Left cardiac atrium (tissue), 4 donors: ENCODE data around the gene CSRP1. TPM values are rescaled to one million over a fixed set of nuclear protein-coding genes. Genes with fewer than 3 reads are reported as not detected.

Experiments
- ATAC-seq, 2 donors: fragments of 200-7000 bp; cut with Tn5 transposase; one replicate each; pipeline ENCODE4 v1.9.1; 2020; ENCODE audit warnings: mild to moderate bottlenecking in 2 of 2, moderate library complexity in 2 of 2
- DNase-seq: peaks from one replicate; pipeline ENCODE4 v3.0.0-alpha.2; 2020
- intact Hi-C, 2 donors: fragments of 100-400 bp; cut with DNase I; formaldehyde crosslinking; loops; one replicate each; pipeline versions ENCODE4 v1.14.1 to v1.15.1; 2022 to 2023
- total RNA-seq, 2 donors: library from RNA; stranded (reverse); fragmentation: NEBNext Ultra II Directional; extraction: Animal tissue kit (Norgen Biotek cat#: 25700); gene quantifications; one replicate each; pipeline ENCODE4 v1.2.1, GENCODE V29; 2021
- donor health status: DM: no; HTN: yes; CAD: no.
- donor health status: DM: no; HTN: yes; CAD: no; lungs with severe emphysema.
- donor health status: DM: yes; HTN: yes; CAD: no.
- donor health status: Dilated cardiomyopathy.

CSRP1 gene
- total RNA-seq, 2 donors from 2014 or later, result 95.1 to 154 TPM

- DNase-seq, result no peak
- no peak for ATAC-seq
- intact Hi-C loops, result loop anchor here (10.0 kb wide), 1 partner anchor 72 kb away; no protein-coding TSS in a partner anchor
Observed at GRCh38 chr1:201516511-201517127, 9.7 kb upstream of the CSRP1 start.

- DNase-seq (no peak), ATAC-seq (no peak)
- intact Hi-C loops, result loop anchor here (10.0 kb wide), 1 partner anchor 71 kb away; no protein-coding TSS in a partner anchor
Observed at GRCh38 chr1:201515895-201516294, 9.0 kb upstream of the CSRP1 start.

GRCh38 chr1:201515062-201515750, 8.3 kb upstream of the CSRP1 start:
- intact Hi-C loops, result loop anchor here (10.0 kb wide), 1 partner anchor 70 kb away; no protein-coding TSS in a partner anchor
- DNase-seq (no peak), ATAC-seq (no peak)

GRCh38 chr1:201514466-201514865, 7.5 kb upstream of the CSRP1 start:
- intact Hi-C loops, result loop anchor here (10.0 kb wide), 1 partner anchor 70 kb away; no protein-coding TSS in a partner anchor
- no peak for ATAC-seq
- no peak for DNase-seq

- intact Hi-C loops, result loop anchor here (1.0 to 10.0 kb wide), 3 partner anchors 31 to 69 kb away; no protein-coding TSS in a partner anchor
- no peak for ATAC-seq
- DNase-seq, result no peak
Observed at GRCh38 chr1:201513498-201514243, 6.7 kb upstream of the CSRP1 start.

GRCh38 chr1:201511941-201512539, 5.1 kb upstream of the CSRP1 start:
- ATAC-seq (peak; percentile 78 to 83), DNase-seq (peak; percentile 77)
- intact Hi-C loops, result loop anchor here (2.0 to 10.0 kb wide), 2 partner anchors 29 to 67 kb away; no protein-coding TSS in a partner anchor

GRCh38 chr1:201511396-201511940, 4.5 kb upstream of the CSRP1 start:
- no peak for DNase-seq
- intact Hi-C loops, result loop anchor here (10.0 kb wide), 1 partner anchor 67 kb away; no protein-coding TSS in a partner anchor
- no peak for ATAC-seq

GRCh38 chr1:201510734-201511133, 3.8 kb upstream of the CSRP1 start:
- DNase-seq, result no peak
- intact Hi-C loops, result loop anchor here (10.0 kb wide), 1 partner anchor 66 kb away; no protein-coding TSS in a partner anchor

GRCh38 chr1:201509601-201510374, 2.9 kb upstream of the CSRP1 start:
- intact Hi-C loops, result loop anchor here (10.0 kb wide), 1 partner anchor 65 kb away; no protein-coding TSS in a partner anchor
- no peak for DNase-seq
- no peak for ATAC-seq

More at GRCh38 chr1:201510734-201511133, 3.8 kb upstream of the CSRP1 start:
- ATAC-seq, result no peak

- no peak for ATAC-seq
- intact Hi-C loops, result no loop called here
- DNase-seq, result no peak
Observed at GRCh38 chr1:201508809-201509208, 1.9 kb upstream of the CSRP1 start.

- DNase-seq (no peak), ATAC-seq (no peak)
- intact Hi-C loops, result no loop called here
Observed at GRCh38 chr1:201507360-201507675, 395 bp upstream of the CSRP1 start.

GRCh38 chr1:201506092-201506491, 831 bp downstream of the CSRP1 start:
- no peak for DNase-seq
- intact Hi-C loops, result no loop called here
- ATAC-seq, result no peak

GRCh38 chr1:201505503-201505890, 1.4 kb downstream of the CSRP1 start:
- peak; percentile 51 for DNase-seq
- ATAC-seq, result peak in 1 of 2 donors; percentile 26
- intact Hi-C loops, result no loop called here

- intact Hi-C loops, result no loop called here
- ATAC-seq, result no peak
Observed at GRCh38 chr1:201504799-201505502, 2.0 kb downstream of the CSRP1 start.

GRCh38 chr1:201504179-201504631, 2.7 kb downstream of the CSRP1 start:
- no peak for ATAC-seq
- DNase-seq, result no peak
- intact Hi-C loops, result no loop called here

More at GRCh38 chr1:201504799-201505502, 2.0 kb downstream of the CSRP1 start:
- DNase-seq, result no peak

GRCh38 chr1:201503397-201504176, 3.3 kb downstream of the CSRP1 start:
- DNase-seq (peak; percentile 56), ATAC-seq (peak; percentile 17 to 58)
- intact Hi-C loops, result no loop called here

GRCh38 chr1:201502511-201502857, 4.4 kb downstream of the CSRP1 start:
- no peak for ATAC-seq
- intact Hi-C loops, result no loop called here
- no peak for DNase-seq
